Skeletal muscle satellite cell (primary cell): ENCODE data around the gene FCGR3A.

Experiments used
- H3K27me3 ChIP-seq: 2 replicates; pipeline ENCODE4 v1.7.0; 2013; ENCODE audit warnings: low read length; ENCODE audit not compliant: control insufficient read depth, insufficient read depth
- H3K36me3 ChIP-seq: 2 replicates; pipeline ENCODE4 v1.7.0; 2013; ENCODE audit warnings: mild to moderate bottlenecking, control low read depth, low read length; ENCODE audit not compliant: insufficient read depth
- H3K4me1 ChIP-seq: 2 replicates; pipeline ENCODE4 v1.7.0; 2013; ENCODE audit warnings: low read length; ENCODE audit not compliant: control insufficient read depth, insufficient read depth
- H3K4me2 ChIP-seq: 2 replicates; pipeline ENCODE4 v1.7.0; 2013; ENCODE audit warnings: mild to moderate bottlenecking, low read length
- H3K4me3 ChIP-seq: 2 replicates; pipeline ENCODE4 v1.7.0; 2013; ENCODE audit warnings: low read length
- H3K9ac ChIP-seq: 2 replicates; pipeline ENCODE4 v1.7.0; 2013; ENCODE audit warnings: mild to moderate bottlenecking, low read depth, low read length, moderate library complexity
- H3K9me3 ChIP-seq: replicated peaks from 2 replicates; pipeline ENCODE4 v1.7.0; 2013; ENCODE audit warnings: mild to moderate bottlenecking, control low read depth, low read length

FCGR3A gene

GRCh38 chr1:161503394-161503748 is 46.2 kb downstream of the FCGR3A start:
- H3K4me2 ChIP-seq: no peak overlapping the region
- H3K4me1 ChIP-seq: no peaks in the 10 kb centered on the region
- H3K36me3 ChIP-seq: no peaks in the 10 kb centered on the region
- no peaks in the 10 kb centered on the region for H3K9me3 ChIP-seq
- H3K9ac ChIP-seq: no peak overlapping the region
- no peak overlapping the region for H3K4me3 ChIP-seq
- peaks cover 33% of the 10 kb centered on the region for H3K27me3 ChIP-seq

GRCh38 chr1:161502641-161503393 is 46.8 kb downstream of the FCGR3A start:
- H3K4me1 ChIP-seq: no peaks in the 10 kb centered on the region
- no peak overlapping the region for H3K9ac ChIP-seq
- peaks cover 34% of the 10 kb centered on the region for H3K27me3 ChIP-seq
- no peaks in the 10 kb centered on the region for H3K9me3 ChIP-seq
- no peak overlapping the region for H3K4me2 ChIP-seq
- no peak overlapping the region for H3K4me3 ChIP-seq
- no peaks in the 10 kb centered on the region for H3K36me3 ChIP-seq

- Histone ChIP-seq H3K4me1 (no peaks in the 10 kb centered on the region), H3K4me2 (no peak overlapping the region), H3K36me3 (no peaks in the 10 kb centered on the region), H3K27me3 (peaks cover 37% of the 10 kb centered on the region), H3K9ac (no peak overlapping the region), H3K9me3 (no peaks in the 10 kb centered on the region), H3K4me3 (no peak overlapping the region)
These were observed 47.4 kb downstream of the FCGR3A start for GRCh38 chr1:161502181-161502580.

- Histone ChIP-seq H3K4me1 (no peaks in the 10 kb centered on the region), H3K9me3 (no peaks in the 10 kb centered on the region), H3K9ac (no peak overlapping the region), H3K4me3 (no peak overlapping the region), H3K36me3 (no peaks in the 10 kb centered on the region), H3K27me3 (peaks cover 36% of the 10 kb centered on the region), H3K4me2 (no peak overlapping the region)
These were observed 48.4 kb downstream of the FCGR3A start for GRCh38 chr1:161501234-161501633.

- H3K4me2 ChIP-seq: no peak overlapping the region
- no peaks in the 10 kb centered on the region for H3K9me3 ChIP-seq
- H3K4me1 ChIP-seq: no peaks in the 10 kb centered on the region
- H3K4me3 ChIP-seq: no peak overlapping the region
- H3K9ac ChIP-seq: no peak overlapping the region
- peaks cover 44% of the 10 kb centered on the region for H3K27me3 ChIP-seq
- H3K36me3 ChIP-seq: no peaks in the 10 kb centered on the region
These were observed 50.2 kb downstream of the FCGR3A start for GRCh38 chr1:161499099-161500039.

- H3K36me3 ChIP-seq: no peaks in the 10 kb centered on the region
- no peak overlapping the region for H3K4me3 ChIP-seq
- H3K4me2 ChIP-seq: no peak overlapping the region
- no peak overlapping the region for H3K9ac ChIP-seq
- no peaks in the 10 kb centered on the region for H3K9me3 ChIP-seq
- peaks cover 51% of the 10 kb centered on the region for H3K27me3 ChIP-seq
- no peaks in the 10 kb centered on the region for H3K4me1 ChIP-seq
These were observed 51.0 kb downstream of the FCGR3A start for GRCh38 chr1:161498646-161499045.

- Histone ChIP-seq H3K4me3 (no peak overlapping the region), H3K27me3 (peaks cover 55% of the 10 kb centered on the region), H3K4me1 (no peaks in the 10 kb centered on the region), H3K9ac (no peak overlapping the region), H3K36me3 (no peaks in the 10 kb centered on the region), H3K4me2 (no peak overlapping the region), H3K9me3 (no peaks in the 10 kb centered on the region)
These were observed 51.7 kb downstream of the FCGR3A start for GRCh38 chr1:161497961-161498360.

GRCh38 chr1:161495490-161495889 is 54.1 kb downstream of the FCGR3A start:
- peaks cover 71% of the 10 kb centered on the region for H3K27me3 ChIP-seq

GRCh38 chr1:161494091-161494735 is 55.4 kb downstream of the FCGR3A start:
- Histone ChIP-seq H3K9me3 (no peaks in the 10 kb centered on the region), H3K4me2 (no peak overlapping the region), H3K4me1 (no peaks in the 10 kb centered on the region), H3K9ac (no peak overlapping the region), H3K4me3 (no peak overlapping the region), H3K36me3 (no peaks in the 10 kb centered on the region), H3K27me3 (peaks cover 72% of the 10 kb centered on the region)

More at GRCh38 chr1:161495490-161495889, 54.1 kb downstream of the FCGR3A start:
- Histone ChIP-seq H3K4me2 (no peak overlapping the region), H3K9ac (no peak overlapping the region), H3K4me3 (no peak overlapping the region), H3K4me1 (no peaks in the 10 kb centered on the region), H3K9me3 (no peaks in the 10 kb centered on the region), H3K36me3 (no peaks in the 10 kb centered on the region)

GRCh38 chr1:161492827-161493226 is 56.8 kb downstream of the FCGR3A start:
- no peak overlapping the region for H3K4me2 ChIP-seq
- H3K9me3 ChIP-seq: no peaks in the 10 kb centered on the region
- H3K27me3 ChIP-seq: peaks cover 78% of the 10 kb centered on the region
- H3K36me3 ChIP-seq: no peaks in the 10 kb centered on the region
- H3K4me3 ChIP-seq: no peak overlapping the region
- no peaks in the 10 kb centered on the region for H3K4me1 ChIP-seq
- H3K9ac ChIP-seq: no peak overlapping the region
